H9 (cell line): ENCODE results near the gene SP5. TPM values are rescaled to one million over a fixed set of nuclear protein-coding genes. Genes with fewer than 3 reads are reported as not detected.

Source experiments
- DNase-seq: peaks from one replicate; pipeline ENCODE4 v3.0.0-alpha.2; 2017
- H2AFZ ChIP-seq: one replicate; pipeline ENCODE4 v1.6.1; 2013; ENCODE audit warnings: mild to moderate bottlenecking, low read length, control low read depth, moderate library complexity
- H2AK5ac ChIP-seq: 2 replicates; pipeline ENCODE4 v1.6.1; 2013; ENCODE audit warnings: low read length, control low read depth, mixed read lengths; ENCODE audit not compliant: insufficient read length
- H2BK120ac ChIP-seq: one replicate; pipeline ENCODE4 v1.6.1; 2013; ENCODE audit warnings: low read depth, mild to moderate bottlenecking, low read length, control low read depth, inconsistent platforms; ENCODE audit not compliant: poor library complexity, severe bottlenecking
- H2BK12ac ChIP-seq: 2 replicates; pipeline ENCODE4 v1.6.1; 2013; ENCODE audit warnings: low read length, control low read depth, mixed read lengths, low read depth; ENCODE audit not compliant: insufficient read length
- H2BK15ac ChIP-seq: 2 replicates; pipeline ENCODE4 v1.6.1; 2013; ENCODE audit warnings: low read depth, low read length, control low read depth
- H2BK20ac ChIP-seq: one replicate; pipeline ENCODE4 v1.6.1; 2013; ENCODE audit warnings: low read depth, mild to moderate bottlenecking, low read length, control low read depth, inconsistent platforms; ENCODE audit not compliant: poor library complexity, severe bottlenecking
- H2BK5ac ChIP-seq: 2 replicates; pipeline ENCODE4 v1.6.1; 2013; ENCODE audit warnings: low read length, control low read depth, mixed read lengths; ENCODE audit not compliant: insufficient read length
- H3K14ac ChIP-seq: 2 replicates; pipeline ENCODE4 v1.6.1; 2013; ENCODE audit warnings: low read length, control low read depth; ENCODE audit not compliant: insufficient read depth
- H3K18ac ChIP-seq: 2 replicates; pipeline ENCODE4 v1.6.1; 2013; ENCODE audit warnings: low read depth, mild to moderate bottlenecking, mixed read lengths, low read length, control low read depth; ENCODE audit not compliant: insufficient read length
- H3K23ac ChIP-seq: 2 replicates; pipeline ENCODE4 v1.6.1; 2013; ENCODE audit warnings: low read length, control low read depth, mixed read lengths, low read depth; ENCODE audit not compliant: insufficient read length
- H3K23me2 ChIP-seq: 2 replicates; pipeline ENCODE4 v1.6.1; 2013; ENCODE audit warnings: low read depth, mild to moderate bottlenecking, mixed read lengths, low read length, control low read depth; ENCODE audit not compliant: insufficient read length, poor library complexity, severe bottlenecking
- H3K27ac ChIP-seq: 2 replicates; pipeline ENCODE4 v1.5.1; 2013; ENCODE audit warnings: low read length, control low read depth, mixed read lengths, low read depth; ENCODE audit not compliant: insufficient read length
- H3K27me3 ChIP-seq: 2 replicates; pipeline ENCODE4 v1.6.1; 2013; ENCODE audit warnings: low read length, control low read depth, inconsistent platforms; ENCODE audit not compliant: insufficient read depth
- H3K4ac ChIP-seq: 2 replicates; pipeline ENCODE4 v1.6.1; 2013; ENCODE audit warnings: low read depth, mild to moderate bottlenecking, control low read depth, inconsistent platforms, low read length, moderate library complexity
- H3K4me1 ChIP-seq: 2 replicates; pipeline ENCODE4 v1.6.1; 2013; ENCODE audit warnings: low read length, control low read depth, inconsistent platforms; ENCODE audit not compliant: insufficient read depth
- H3K4me2 ChIP-seq: 2 replicates; pipeline ENCODE4 v1.6.1; 2013; ENCODE audit warnings: low read length, control low read depth, mixed read lengths; ENCODE audit not compliant: insufficient read length, insufficient read depth
- H3K56ac ChIP-seq: 2 replicates; pipeline ENCODE4 v1.6.1; 2013; ENCODE audit warnings: low read depth, mild to moderate bottlenecking, mixed read lengths, low read length, control low read depth; ENCODE audit not compliant: insufficient read length
- H3K79me1 ChIP-seq: 2 replicates; pipeline ENCODE4 v1.6.1; 2013; ENCODE audit warnings: low read depth, mild to moderate bottlenecking, moderate library complexity, low read length, control low read depth, inconsistent platforms; ENCODE audit not compliant: insufficient read depth, poor library complexity, severe bottlenecking
- H3K79me2 ChIP-seq: 2 replicates; pipeline ENCODE4 v1.6.1; 2013; ENCODE audit warnings: low read length, control low read depth, inconsistent platforms; ENCODE audit not compliant: insufficient read depth
- H3K9ac ChIP-seq: 2 replicates; pipeline ENCODE4 v1.6.1; 2013; ENCODE audit warnings: low read length, control low read depth, mixed read lengths; ENCODE audit not compliant: insufficient read length; ENCODE audit errors: extremely low read depth
- H3K9me3 ChIP-seq: one replicate; pipeline ENCODE4 v1.6.1; 2013; ENCODE audit warnings: low read depth, low read length, inconsistent platforms; ENCODE audit not compliant: control insufficient read depth
- H3T11ph ChIP-seq: one replicate; pipeline ENCODE4 v1.6.1; 2013; ENCODE audit warnings: mild to moderate bottlenecking, low read length, control low read depth, inconsistent platforms
- H4K20me1 ChIP-seq: one replicate; pipeline ENCODE4 v1.6.1; 2013; ENCODE audit not compliant: control insufficient read depth, insufficient read length, insufficient read depth
- H4K5ac ChIP-seq: 2 replicates; pipeline ENCODE4 v1.6.1; 2013; ENCODE audit warnings: low read depth, mild to moderate bottlenecking, mixed read lengths, low read length, control low read depth; ENCODE audit not compliant: insufficient read length
- H4K8ac ChIP-seq: replicated peaks from 2 replicates; pipeline ENCODE4 v1.6.1; 2013; ENCODE audit warnings: low read length, control low read depth, mixed read lengths, low read depth; ENCODE audit not compliant: insufficient read length
- H4K91ac ChIP-seq: 2 replicates; pipeline ENCODE4 v1.6.1; 2013; ENCODE audit warnings: low read depth, mild to moderate bottlenecking, moderate library complexity, mixed read lengths, low read length, control low read depth; ENCODE audit not compliant: insufficient read length
- H3K27ac Mint-ChIP-seq, 3 experiments: 2 replicates in 2 of 3; 3 replicates in 1 of 3; pipeline ENCODE4 v1.8.0; 2020 to 2021; ENCODE audit warnings: mixed read lengths in 3 of 3, mild to moderate bottlenecking in 1 of 3, moderate library complexity in 1 of 3
- H3K27me3 Mint-ChIP-seq: 2 replicates; pipeline ENCODE4 v1.8.0; 2021; ENCODE audit warnings: low read depth, mild to moderate bottlenecking, moderate library complexity, mixed read lengths
- H3K36me3 Mint-ChIP-seq, 3 experiments: 2 replicates in 2 of 3; 3 replicates in 1 of 3; pipeline ENCODE4 v1.8.0; 2020 to 2021; ENCODE audit warnings: low read depth in 3 of 3, mixed read lengths in 3 of 3; ENCODE audit not compliant: insufficient read depth in 1 of 3
- H3K4me1 Mint-ChIP-seq, 2 experiments: 2 replicates each; pipeline ENCODE4 v1.8.0; 2020; ENCODE audit warnings: mixed read lengths in 2 of 2
- H3K4me3 Mint-ChIP-seq, 2 experiments: 2 replicates in 1 of 2; 3 replicates in 1 of 2; pipeline ENCODE4 v1.8.0; 2020 to 2021; ENCODE audit warnings: mild to moderate bottlenecking in 2 of 2, mixed read lengths in 2 of 2, moderate library complexity in 1 of 2
- H3K9me3 Mint-ChIP-seq, 2 experiments: 2 replicates in 1 of 2; 3 replicates in 1 of 2; pipeline ENCODE4 v1.8.0; 2020; ENCODE audit warnings: mild to moderate bottlenecking in 2 of 2, mixed read lengths in 2 of 2, moderate library complexity in 1 of 2
- CTCF ChIP-seq: fragments of 200-600 bp; sonication (generic); conservative IDR thresholded peaks from 3 replicates; pipeline ENCODE4 v1.8.0; 2021; ENCODE audit warnings: antibody characterized with exemption, mild to moderate bottlenecking
- WGBS: extraction: QIAGEN DNeasy Blood & Tissue Kit; methylation state at CpG from one replicate; pipeline ENCODE4 v1.1.7; 2013; ENCODE audit warnings: missing lambda C conversion rate, low lambda C conversion rate, mixed read lengths; ENCODE audit not compliant: insufficient read length; ENCODE audit errors: extremely low coverage; 5-methylcytosine and 5-hydroxymethylcytosine counted together
- total RNA-seq: library from RNA; stranded (reverse); gene quantifications from 2 replicates; pipeline ENCODE4 v1.2.1, GENCODE V29; 2021

SP5 gene
- total RNA-seq, 1 experiment from 2014 or later = 1.7 TPM

GRCh38 chr2:170736628-170737027 is 21.5 kb downstream of the SP5 start:
- Mint-ChIP-seq H3K27ac (no peak overlapping the region), H3K4me1 (peaks cover 0 to 3% of the 10 kb centered on the region in 2 experiments; a peak in 1 of 4 replicates), H3K36me3 (peaks cover 0 to 4% (median 2%) of the 10 kb centered on the region in 3 experiments; a peak in 2 of 7 replicates), H3K27me3 (peaks cover 4% of the 10 kb centered on the region), H3K9me3 (peaks cover 3% of the 10 kb centered on the region in 2 experiments; a peak in 3 of 5 replicates), H3K4me3 (no peak overlapping the region)
- H2BK20ac ChIP-seq = no peak overlapping the region
- no peak overlapping the region for H3K18ac ChIP-seq
- H3K9ac ChIP-seq = no peak overlapping the region
- no peaks in the 10 kb centered on the region for H3K23me2 ChIP-seq
- H3K27me3 ChIP-seq = no peaks in the 10 kb centered on the region
- no peak overlapping the region for H3K4me2 ChIP-seq
- H2BK5ac ChIP-seq = no peak overlapping the region
- H4K8ac ChIP-seq = no peak overlapping the region
- no peak overlapping the region for H4K5ac ChIP-seq
- no peak for DNase-seq
- no peaks in the 10 kb centered on the region for H3K4me1 ChIP-seq
- H3T11ph ChIP-seq = no peak overlapping the region
- H2BK12ac ChIP-seq = no peak overlapping the region
- no peak overlapping the region for H3K23ac ChIP-seq
- H4K20me1 ChIP-seq = no peaks in the 10 kb centered on the region
- H4K91ac ChIP-seq = no peak overlapping the region
- H3K27ac ChIP-seq = no peak overlapping the region
- no peak overlapping the region for H2AFZ ChIP-seq
- WGBS = no CpG with 5 or more reads among the region's 1 CpG
- no peak overlapping the region for H3K56ac ChIP-seq
- TF ChIP-seq CTCF = no peak
- no peaks in the 10 kb centered on the region for H3K79me1 ChIP-seq
- no peaks in the 10 kb centered on the region for H3K9me3 ChIP-seq
- no peak overlapping the region for H2BK120ac ChIP-seq
- H2AK5ac ChIP-seq = no peak overlapping the region
- H3K14ac ChIP-seq = no peak overlapping the region
- no peaks in the 10 kb centered on the region for H3K79me2 ChIP-seq
- no peak overlapping the region for H2BK15ac ChIP-seq
- H3K4ac ChIP-seq = no peak overlapping the region
